Stimulated activated naive B cell treated with anti-CD40 and anti-IgM and Interleukin-4, amounts not matched to agents 10 μg/mL and 1 μg/mL and 100 μg/mL, for 72 hours (primary cell): ENCODE data around the gene RFX4.
"Not testable (repeated sequence)": the region's sequence is repeated elsewhere in the genome, so short reads cannot be mapped to it uniquely, and the experiment has no call there.

Source experiments
- ATAC-seq, 2 donors: fragments of 150-1000 bp; cut with Tn5 transposase; replicated peaks; 2 replicates each; pipeline ENCODE4 v1.10.0; 2021; ENCODE audit warnings: moderate library complexity in 1 of 2
- DNase-seq: peaks from one replicate; pipeline ENCODE4 v3.0.0; 2021
- H3K27ac Mint-ChIP-seq: one replicate; pipeline ENCODE4 v1.8.0; 2022; ENCODE audit warnings: mild to moderate bottlenecking, mixed read lengths
- H3K27me3 Mint-ChIP-seq, 2 donors: one replicate each; pipeline ENCODE4 v1.8.0; 2022; ENCODE audit warnings: mixed read lengths in 2 of 2
- H3K36me3 Mint-ChIP-seq, 2 donors: one replicate each; pipeline ENCODE4 v1.8.0; 2022; ENCODE audit warnings: mixed read lengths in 2 of 2, mild to moderate bottlenecking in 1 of 2
- H3K4me1 Mint-ChIP-seq, 2 donors: one replicate each; pipeline ENCODE4 v1.8.0; 2022; ENCODE audit warnings: mixed read lengths in 2 of 2, mild to moderate bottlenecking in 1 of 2
- H3K4me3 Mint-ChIP-seq, 2 donors: one replicate each; pipeline ENCODE4 v1.8.0; 2022; ENCODE audit warnings: mild to moderate bottlenecking in 2 of 2, mixed read lengths in 2 of 2, moderate library complexity in 1 of 2
- H3K9me3 Mint-ChIP-seq, 2 donors: one replicate each; pipeline ENCODE4 v1.8.0; 2022; ENCODE audit warnings: mixed read lengths in 2 of 2, mild to moderate bottlenecking in 1 of 2

Gene RFX4

GRCh38 chr12:106724934-106725333 lies 142.1 kb downstream of the RFX4 start:
- Mint-ChIP-seq H3K27ac (no peak overlapping the region), H3K36me3 (no peaks in the 10 kb centered on the region), H3K9me3 (no peaks in the 10 kb centered on the region), H3K4me1 (no peaks in the 10 kb centered on the region), H3K27me3 (peaks cover 20 to 55% of the 10 kb centered on the region in 2 donors), H3K4me3 (no peak overlapping the region)
- no peak for ATAC-seq
- DNase-seq, result no peak

- not testable (repeated sequence) for H3K27ac Mint-ChIP-seq, DNase-seq, H3K36me3 Mint-ChIP-seq, H3K4me3 Mint-ChIP-seq, ATAC-seq, H3K4me1 Mint-ChIP-seq, H3K9me3 Mint-ChIP-seq
- peaks cover 19 to 57% of the 10 kb centered on the region in 2 donors for H3K27me3 Mint-ChIP-seq
Measured at GRCh38 chr12:106726603-106727202, 143.9 kb downstream of the RFX4 start.

- H3K4me1 Mint-ChIP-seq, result no peaks in the 10 kb centered on the region
- H3K4me3 Mint-ChIP-seq, result no peak overlapping the region
- H3K27me3 Mint-ChIP-seq, result peaks cover 20 to 58% of the 10 kb centered on the region in 2 donors
- DNase-seq, result no peak
- H3K27ac Mint-ChIP-seq, result no peak overlapping the region
- no peak for ATAC-seq
- no peaks in the 10 kb centered on the region for H3K36me3 Mint-ChIP-seq
- H3K9me3 Mint-ChIP-seq, result no peaks in the 10 kb centered on the region
Measured at GRCh38 chr12:106729611-106730010, 146.8 kb downstream of the RFX4 start.

- no peak for DNase-seq
- no peak for ATAC-seq
- Mint-ChIP-seq H3K4me3 (no peak overlapping the region), H3K27ac (no peak overlapping the region), H3K9me3 (no peaks in the 10 kb centered on the region), H3K36me3 (no peaks in the 10 kb centered on the region), H3K4me1 (no peaks in the 10 kb centered on the region), H3K27me3 (peaks cover 25 to 66% of the 10 kb centered on the region in 2 donors)
Measured at GRCh38 chr12:106732890-106733289, 150.1 kb downstream of the RFX4 start.

GRCh38 chr12:106733660-106734059 lies 150.9 kb downstream of the RFX4 start:
- H3K27me3 Mint-ChIP-seq, result peaks cover 29 to 58% of the 10 kb centered on the region in 2 donors
- no peaks in the 10 kb centered on the region for H3K9me3 Mint-ChIP-seq
- H3K4me3 Mint-ChIP-seq, result no peak overlapping the region
- no peak for ATAC-seq
- no peaks in the 10 kb centered on the region for H3K36me3 Mint-ChIP-seq
- H3K4me1 Mint-ChIP-seq, result no peaks in the 10 kb centered on the region
- no peak overlapping the region for H3K27ac Mint-ChIP-seq
- no peak for DNase-seq

GRCh38 chr12:106736051-106736957 lies 153.5 kb downstream of the RFX4 start:
- Mint-ChIP-seq H3K4me3 (no peak overlapping the region), H3K27me3 (peaks cover 38 to 46% of the 10 kb centered on the region in 2 donors), H3K9me3 (no peaks in the 10 kb centered on the region), H3K27ac (no peak overlapping the region), H3K36me3 (no peaks in the 10 kb centered on the region), H3K4me1 (no peaks in the 10 kb centered on the region)
- DNase-seq, result no peak
- ATAC-seq, result no peak

- ATAC-seq, result no peak
- H3K4me3 Mint-ChIP-seq, result no peak overlapping the region
- no peak for DNase-seq
- no peaks in the 10 kb centered on the region for H3K4me1 Mint-ChIP-seq
- H3K27ac Mint-ChIP-seq, result no peak overlapping the region
- no peaks in the 10 kb centered on the region for H3K36me3 Mint-ChIP-seq
- no peaks in the 10 kb centered on the region for H3K9me3 Mint-ChIP-seq
- H3K27me3 Mint-ChIP-seq, result peaks cover 29 to 52% of the 10 kb centered on the region in 2 donors
Measured at GRCh38 chr12:106739318-106739717, 156.5 kb downstream of the RFX4 start.

- Mint-ChIP-seq H3K4me3 (no peak overlapping the region), H3K4me1 (no peaks in the 10 kb centered on the region), H3K9me3 (no peaks in the 10 kb centered on the region), H3K36me3 (no peaks in the 10 kb centered on the region), H3K27ac (no peak overlapping the region), H3K27me3 (peaks cover 36 to 54% of the 10 kb centered on the region in 2 donors)
- no peak for ATAC-seq
- DNase-seq, result no peak
Measured at GRCh38 chr12:106739815-106740530, 157.2 kb downstream of the RFX4 start.

GRCh38 chr12:106740818-106741217 lies 158.0 kb downstream of the RFX4 start:
- Mint-ChIP-seq H3K4me1 (no peaks in the 10 kb centered on the region), H3K27me3 (peaks cover 41 to 51% of the 10 kb centered on the region in 2 donors), H3K27ac (no peak overlapping the region), H3K36me3 (no peaks in the 10 kb centered on the region), H3K4me3 (no peak overlapping the region), H3K9me3 (no peaks in the 10 kb centered on the region)
- ATAC-seq (no peak), DNase-seq (no peak)

- no peak for ATAC-seq
- no peaks in the 10 kb centered on the region for H3K9me3 Mint-ChIP-seq
- H3K4me3 Mint-ChIP-seq, result no peak overlapping the region
Measured at GRCh38 chr12:106741247-106741646, 158.4 kb downstream of the RFX4 start.

GRCh38 chr12:106743270-106743988 lies 160.6 kb downstream of the RFX4 start:
- Mint-ChIP-seq H3K27ac (no peak overlapping the region), H3K27me3 (peaks cover 28 to 44% of the 10 kb centered on the region in 2 donors), H3K4me1 (peaks cover 5 to 7% of the 10 kb centered on the region in 2 donors), H3K4me3 (no peak overlapping the region), H3K9me3 (no peaks in the 10 kb centered on the region), H3K36me3 (no peaks in the 10 kb centered on the region)
- ATAC-seq (no peak), DNase-seq (no peak)

More at GRCh38 chr12:106741247-106741646, 158.4 kb downstream of the RFX4 start:
- DNase-seq, result no peak
- no peaks in the 10 kb centered on the region for H3K36me3 Mint-ChIP-seq
- H3K27ac Mint-ChIP-seq, result no peak overlapping the region
- peaks cover 41 to 51% of the 10 kb centered on the region in 2 donors for H3K27me3 Mint-ChIP-seq
- no peaks in the 10 kb centered on the region for H3K4me1 Mint-ChIP-seq

- Mint-ChIP-seq H3K9me3 (no peaks in the 10 kb centered on the region), H3K27me3 (peaks cover 27 to 43% of the 10 kb centered on the region in 2 donors), H3K4me1 (peaks cover 5 to 8% of the 10 kb centered on the region in 2 donors), H3K27ac (no peak overlapping the region), H3K4me3 (no peak overlapping the region), H3K36me3 (no peaks in the 10 kb centered on the region)
- ATAC-seq (no peak), DNase-seq (no peak)
Measured at GRCh38 chr12:106744600-106744999, 161.8 kb downstream of the RFX4 start.

GRCh38 chr12:106745181-106745745 lies 162.5 kb downstream of the RFX4 start:
- Mint-ChIP-seq H3K27ac (no peak overlapping the region), H3K4me3 (no peak overlapping the region), H3K9me3 (no peaks in the 10 kb centered on the region), H3K27me3 (peaks cover 24 to 40% of the 10 kb centered on the region in 2 donors), H3K4me1 (peaks cover 5 to 8% of the 10 kb centered on the region in 2 donors), H3K36me3 (no peaks in the 10 kb centered on the region)
- DNase-seq (no peak), ATAC-seq (no peak)
